Spleen (tissue), 7 donors: ENCODE results near the gene HOXD8.

Experiments used
- POLR2A ChIP-seq, 3 donors: fragments of 450-650 bp; IDR thresholded peaks; one replicate each; pipeline ENCODE4 v1.5.1; 2017; ENCODE audit warnings: antibody characterized with exemption in 3 of 3, mild to moderate bottlenecking in 1 of 3
- TF ChIP-seq, protein P1 (sequence below), 11 experiments: fragments of 200-600 bp in 7 of 11; fragments of 450-650 bp in 4 of 11; sonication (generic) in 4 of 11; IDR thresholded peaks in 8 of 11; conservative IDR thresholded peaks in 3 of 11; 1 replicate in 7 of 11; 2 replicates in 4 of 11; pipeline versions ENCODE4 v1.4.0 to v1.8.0; 2016 to 2021; ENCODE audit warnings: antibody characterized with exemption in 11 of 11, inconsistent platforms in 4 of 11, mild to moderate bottlenecking in 1 of 11
- donor health status: DM: no; HTN: no; CAD: no; lungs with moderate emphysema.
- donor health status: DM: no; HTN: no; CAD: no.
- donor health status: DM: no; HTN: no; CAD: no.

DNA sequence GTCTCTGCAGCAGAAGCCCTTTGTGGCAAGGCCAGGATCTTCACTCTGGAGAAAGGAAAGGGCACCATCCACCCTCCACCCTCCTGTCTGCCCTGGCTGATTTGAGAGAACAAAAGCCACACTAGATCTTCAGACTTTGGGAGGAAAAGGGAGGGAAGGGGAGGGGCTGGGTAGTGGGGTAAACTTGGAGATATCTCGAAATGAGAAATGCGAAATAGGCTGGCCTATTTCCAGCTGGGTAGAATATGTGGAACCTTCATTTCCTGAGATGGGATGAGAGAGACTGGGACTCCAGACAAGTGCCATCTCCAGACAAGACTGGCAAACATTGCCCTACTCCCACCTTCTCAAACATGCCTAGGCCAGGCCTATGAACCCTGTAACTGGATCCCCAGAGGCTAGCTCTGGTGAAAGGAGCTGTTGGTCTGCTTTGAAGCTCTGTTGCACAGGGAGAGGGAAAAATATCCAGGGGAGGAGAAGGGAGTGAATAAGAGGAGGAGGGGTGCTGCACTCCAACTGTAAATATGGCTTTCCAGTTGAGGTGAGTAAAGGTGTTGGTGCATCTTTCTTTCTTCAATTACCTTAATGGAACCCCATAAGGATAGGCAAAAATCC lies 28.2 kb upstream of the HOXD8 start:
- TF ChIP-seq, protein P1, sequence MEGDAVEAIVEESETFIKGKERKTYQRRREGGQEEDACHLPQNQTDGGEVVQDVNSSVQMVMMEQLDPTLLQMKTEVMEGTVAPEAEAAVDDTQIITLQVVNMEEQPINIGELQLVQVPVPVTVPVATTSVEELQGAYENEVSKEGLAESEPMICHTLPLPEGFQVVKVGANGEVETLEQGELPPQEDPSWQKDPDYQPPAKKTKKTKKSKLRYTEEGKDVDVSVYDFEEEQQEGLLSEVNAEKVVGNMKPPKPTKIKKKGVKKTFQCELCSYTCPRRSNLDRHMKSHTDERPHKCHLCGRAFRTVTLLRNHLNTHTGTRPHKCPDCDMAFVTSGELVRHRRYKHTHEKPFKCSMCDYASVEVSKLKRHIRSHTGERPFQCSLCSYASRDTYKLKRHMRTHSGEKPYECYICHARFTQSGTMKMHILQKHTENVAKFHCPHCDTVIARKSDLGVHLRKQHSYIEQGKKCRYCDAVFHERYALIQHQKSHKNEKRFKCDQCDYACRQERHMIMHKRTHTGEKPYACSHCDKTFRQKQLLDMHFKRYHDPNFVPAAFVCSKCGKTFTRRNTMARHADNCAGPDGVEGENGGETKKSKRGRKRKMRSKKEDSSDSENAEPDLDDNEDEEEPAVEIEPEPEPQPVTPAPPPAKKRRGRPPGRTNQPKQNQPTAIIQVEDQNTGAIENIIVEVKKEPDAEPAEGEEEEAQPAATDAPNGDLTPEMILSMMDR (IDR thresholded peaks at IDR 0.05 in 8 of 11, conservative IDR thresholded peaks at IDR 0.05 in 3 of 11) = no peak
- TF ChIP-seq POLR2A (IDR thresholded peaks at IDR 0.05) = no peak
